Measurements from ENCODE around the gene MBD2.
"Not testable (repeated sequence)": the region's sequence is repeated elsewhere in the genome, so short reads cannot be mapped to it uniquely, and the experiment has no call there.

Gene MBD2

DNA sequence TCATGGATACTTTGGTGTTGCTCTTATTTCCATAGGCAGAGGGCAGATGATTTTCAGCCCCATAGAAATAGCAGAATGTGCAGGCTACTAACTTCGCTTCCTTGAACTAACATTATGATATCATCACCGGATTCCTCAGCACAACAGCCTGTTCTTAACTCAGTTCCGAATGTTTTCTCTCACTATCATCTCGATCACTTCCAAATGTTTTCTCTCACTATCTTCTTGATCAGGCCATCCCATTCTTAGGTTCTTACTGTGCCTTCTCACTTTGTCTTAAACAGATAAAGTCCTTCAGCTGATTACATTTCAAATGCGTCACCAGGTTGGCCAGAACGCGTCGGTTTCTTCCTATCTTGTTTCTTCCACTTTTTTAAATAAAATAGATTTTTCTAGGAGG is 11.4 kb upstream of the MBD2 start:
- DNase-seq, result no peak

DNA sequence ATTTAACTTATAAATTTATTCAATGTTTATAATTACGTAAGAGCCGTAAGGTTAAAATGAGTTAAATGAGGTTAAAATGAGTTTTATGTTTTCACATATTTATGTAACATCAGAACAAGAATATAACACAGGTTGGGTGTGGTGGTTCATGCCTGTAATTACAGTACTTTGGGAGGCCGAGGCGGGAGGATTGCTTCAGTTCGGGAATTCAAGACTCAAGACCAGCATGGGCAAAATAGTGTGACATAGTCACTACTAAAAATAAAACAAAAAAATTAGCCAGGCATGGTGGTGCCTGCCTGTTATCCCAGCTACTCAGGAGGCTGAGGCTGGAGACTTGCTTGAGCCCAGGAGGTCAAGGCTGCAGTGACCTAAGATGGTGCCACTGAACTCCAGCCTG is 9.3 kb upstream of the MBD2 start:
- no peak for DNase-seq

- DNase-seq, result no peak
Measured at GRCh38 chr18:54233228-54233625, 8.8 kb upstream of the MBD2 start.

DNA sequence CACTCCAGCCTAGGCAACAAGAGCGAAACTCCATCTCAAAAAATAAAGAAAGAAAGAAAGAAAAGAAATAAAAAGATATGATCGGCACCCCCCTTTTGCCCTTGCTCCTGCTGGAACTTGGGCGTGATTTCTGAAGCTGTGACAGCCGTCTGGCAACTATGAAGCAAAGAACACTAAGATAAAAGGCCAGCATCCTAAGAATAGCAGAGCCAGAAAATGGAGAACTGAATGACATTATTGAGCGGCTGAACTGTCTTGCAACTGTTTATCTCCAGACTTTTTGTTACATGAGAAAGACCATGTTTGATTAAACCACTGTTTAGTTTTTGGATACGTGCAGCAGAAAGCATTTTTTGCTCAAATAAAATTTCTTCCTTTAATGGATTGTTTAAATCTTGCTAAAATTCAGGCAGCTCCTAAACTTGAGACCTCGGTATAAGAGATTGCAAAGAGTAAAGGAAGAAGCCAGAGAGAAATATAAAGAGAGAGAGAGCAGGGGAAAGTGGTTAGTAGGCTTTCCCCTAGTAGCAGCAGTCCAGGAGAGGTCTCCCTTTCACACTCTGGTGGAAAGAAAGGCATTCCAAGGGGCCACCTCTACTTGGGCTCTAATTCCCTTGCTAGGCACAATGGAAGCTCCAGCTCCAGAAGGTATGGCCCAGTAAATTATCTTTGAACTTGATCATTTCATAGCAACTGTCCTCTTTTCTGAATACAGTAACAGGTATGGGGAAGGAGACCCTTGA is 8.2 kb upstream of the MBD2 start:
- DNase-seq, result no peak

- DNase-seq, result no peak
Measured at GRCh38 chr18:54229421-54230059, 5.1 kb upstream of the MBD2 start.

DNA sequence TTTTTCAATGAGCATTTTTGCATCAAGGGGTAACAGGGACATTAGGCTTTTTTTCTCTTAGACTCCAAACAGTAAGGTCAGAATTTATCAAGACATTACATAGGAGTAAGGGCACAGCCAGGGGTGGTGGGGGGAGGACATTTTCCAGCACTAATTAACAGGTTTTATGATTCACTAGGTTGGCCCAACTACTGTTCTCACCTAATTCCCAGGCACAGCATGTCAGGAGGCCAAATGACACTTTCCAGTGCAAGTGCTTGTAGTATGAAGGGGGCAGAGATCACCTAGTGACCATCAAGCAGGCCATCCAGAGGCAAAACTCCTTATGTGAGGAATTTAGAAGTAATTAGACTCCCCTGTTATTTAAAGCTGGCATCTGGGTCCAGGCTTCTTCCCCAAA is 3.9 kb upstream of the MBD2 start:
- no peak for DNase-seq

- peak; percentile 21 to 28 for DNase-seq
Measured at GRCh38 chr18:54223568-54224241, 764 bp downstream of the MBD2 start.

DNA sequence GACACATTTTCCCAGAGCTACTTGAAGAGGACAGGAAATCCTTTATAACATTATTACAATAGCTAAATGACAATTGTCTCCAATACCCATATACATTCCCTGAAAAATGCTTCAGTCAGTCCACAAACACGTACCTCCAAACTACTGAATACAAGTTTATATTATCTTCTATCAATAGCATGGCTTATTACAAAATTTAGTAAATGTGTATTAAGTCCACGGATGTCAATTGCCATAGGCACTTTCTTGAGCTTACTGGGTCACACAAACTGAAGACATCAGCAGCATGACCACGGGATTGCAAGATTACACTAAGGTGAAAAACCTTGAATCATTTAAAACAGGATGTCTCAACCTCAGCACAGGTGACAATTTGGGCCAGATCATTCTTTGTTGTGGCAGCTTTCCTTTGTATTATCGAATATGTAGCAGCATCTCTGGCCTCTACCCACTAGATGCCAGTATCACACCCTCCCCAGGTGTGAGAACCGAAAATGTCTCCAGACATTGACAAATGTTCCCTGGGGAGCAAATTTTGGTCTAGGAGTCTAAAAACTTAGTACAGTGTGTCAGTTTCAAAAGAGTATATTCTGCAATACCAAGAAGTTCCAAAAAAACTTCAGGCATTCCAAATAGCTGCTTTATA is 1.4 kb downstream of the MBD2 start:
- DNase-seq, result no peak

- DNase-seq, result no peak
Measured at GRCh38 chr18:54220406-54220805, 4.1 kb downstream of the MBD2 start.

DNA sequence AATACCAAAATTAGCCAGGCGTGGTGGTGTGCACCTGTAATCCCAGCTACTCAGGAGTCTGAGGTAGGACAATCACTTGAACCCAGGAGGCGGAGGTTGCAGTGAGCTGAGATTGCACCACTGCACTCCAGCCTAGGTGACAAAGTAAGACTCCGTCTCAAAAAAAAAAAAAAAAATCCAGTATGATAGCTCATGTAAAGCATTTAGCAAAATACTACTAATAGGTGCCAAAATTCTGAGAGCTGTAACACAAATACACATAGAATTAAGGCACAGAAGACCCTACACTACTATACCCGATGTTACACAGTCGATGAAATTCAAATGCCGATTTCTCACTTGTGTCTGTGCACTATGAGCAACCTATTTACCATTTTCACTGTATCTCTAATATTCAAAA is 5.7 kb downstream of the MBD2 start:
- not testable (repeated sequence) for DNase-seq

- no peak for DNase-seq
Measured at GRCh38 chr18:54218299-54218698, 6.2 kb downstream of the MBD2 start.

- DNase-seq, result no peak
Measured at GRCh38 chr18:54217624-54218023, 6.8 kb downstream of the MBD2 start.

- DNase-seq, result no peak
Measured at GRCh38 chr18:54215069-54215468, 9.4 kb downstream of the MBD2 start.

DNA sequence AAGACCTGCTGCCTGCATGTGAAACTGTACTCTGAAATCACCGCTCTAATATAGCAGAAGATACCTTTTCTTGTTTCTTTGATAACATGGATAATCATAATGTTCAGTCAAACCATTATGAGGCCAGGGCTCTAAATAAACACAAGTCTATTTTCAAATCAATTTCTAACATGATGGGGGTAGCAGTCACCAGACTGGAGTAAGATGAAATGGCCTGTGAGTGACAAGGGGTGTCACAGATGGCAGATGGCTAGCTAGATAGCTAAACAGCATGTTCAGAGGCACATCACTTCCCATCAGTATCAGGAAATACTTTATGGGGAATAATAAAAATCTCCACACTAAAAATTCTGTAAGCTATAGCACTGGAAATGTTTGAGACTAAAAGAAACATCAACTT is 14.0 kb downstream of the MBD2 start:
- DNase-seq, result no peak

DNA sequence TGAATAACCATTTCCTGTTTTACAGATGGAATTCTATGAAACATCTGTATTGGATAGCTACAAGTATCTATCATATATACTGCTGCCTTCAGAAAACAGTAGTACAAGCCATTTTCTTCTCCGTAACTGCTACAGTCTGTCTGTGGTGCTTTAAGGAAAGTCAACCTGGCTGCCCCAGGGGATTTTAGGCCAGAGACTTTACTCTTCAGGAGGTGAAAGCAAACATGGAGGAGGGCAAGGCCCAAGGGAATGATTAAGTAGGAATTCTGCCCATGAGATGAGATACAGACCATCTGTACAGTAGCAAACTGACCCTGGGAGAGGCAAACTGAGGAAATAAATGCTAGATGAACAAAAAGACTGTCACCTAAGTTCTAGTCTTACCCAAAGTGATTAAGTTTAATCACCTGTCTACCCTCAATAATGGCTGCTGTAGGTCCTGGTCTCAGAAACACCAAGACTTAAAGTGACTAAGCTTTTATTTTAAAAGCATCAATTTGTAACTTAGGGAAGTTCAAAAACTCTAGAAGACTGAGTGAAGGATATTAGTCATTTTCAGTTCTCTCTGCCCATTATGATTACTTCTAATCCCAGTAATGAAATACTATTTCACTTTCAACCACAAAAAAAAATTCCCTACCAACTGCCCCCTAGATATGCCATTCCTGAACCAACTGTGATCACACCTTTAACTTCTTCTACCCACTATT is 14.8 kb downstream of the MBD2 start:
- DNase-seq, result no peak

DNA sequence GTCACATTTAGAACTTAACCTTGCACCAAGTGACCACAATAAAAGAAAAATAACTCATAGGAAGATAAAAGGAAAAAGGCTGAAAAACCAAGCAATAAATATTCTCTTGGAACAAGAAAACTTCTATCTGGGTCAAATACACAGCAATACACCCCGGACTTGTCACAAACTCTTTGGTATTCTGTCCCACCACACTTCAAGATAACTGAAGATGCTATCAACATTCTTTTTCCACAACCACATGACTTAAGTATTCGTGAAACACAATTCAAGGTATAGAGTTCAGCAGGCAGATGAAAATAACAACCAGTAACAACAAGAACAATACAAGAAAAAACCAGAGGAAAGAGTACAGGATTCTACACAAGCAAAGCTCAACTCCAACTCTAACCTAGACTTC is 18.0 kb downstream of the MBD2 start:
- DNase-seq, result no peak

DNA sequence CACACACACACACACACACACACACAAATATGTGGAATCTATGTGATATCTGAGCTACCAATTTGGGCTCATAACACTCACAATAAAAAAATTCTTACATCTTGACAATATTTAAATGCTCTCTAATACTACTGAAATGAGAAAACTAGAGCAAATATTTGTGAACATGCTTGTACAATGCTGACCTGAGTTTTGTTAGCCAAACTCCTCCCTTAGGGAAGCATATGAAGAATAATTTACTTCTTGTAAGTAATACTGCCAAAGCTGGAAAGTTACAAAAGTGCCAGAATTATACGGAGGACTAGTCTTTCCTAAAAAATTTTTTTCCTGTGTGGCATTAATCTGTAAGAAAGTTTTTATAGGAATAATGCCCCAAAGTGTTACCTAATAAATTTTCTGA is 18.5 kb downstream of the MBD2 start:
- DNase-seq, result no peak

GRCh38 chr18:54205448-54205847 is 19.0 kb downstream of the MBD2 start:
- not testable (repeated sequence) for DNase-seq

- no peak for DNase-seq
Measured at GRCh38 chr18:54204883-54205282, 19.6 kb downstream of the MBD2 start.

- no peak for DNase-seq
Measured at GRCh38 chr18:54203914-54204313, 20.6 kb downstream of the MBD2 start.

DNA sequence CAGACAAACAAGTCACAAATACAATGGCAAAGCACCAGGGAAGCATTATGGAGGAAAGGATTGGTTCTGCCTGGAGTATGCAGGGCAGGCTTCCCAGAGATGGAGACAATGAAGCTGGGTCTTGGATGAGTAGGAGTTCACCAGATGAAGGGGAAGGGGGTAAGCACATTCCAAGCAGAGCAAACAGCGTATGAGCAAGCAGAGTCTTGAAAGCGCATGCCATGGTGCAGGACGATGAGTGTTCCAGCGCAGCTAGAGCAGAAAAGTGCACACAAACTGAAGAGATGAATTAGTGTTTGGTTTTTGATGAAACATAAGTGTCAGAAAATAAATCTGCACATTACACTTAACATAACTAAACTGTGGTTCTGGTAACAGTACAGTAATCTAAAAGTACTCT is 21.6 kb downstream of the MBD2 start:
- no peak for DNase-seq

- no peak for DNase-seq
Measured at GRCh38 chr18:54197747-54198411, 26.6 kb downstream of the MBD2 start.

- DNase-seq, result no peak
Measured at GRCh38 chr18:54193786-54194185, 30.7 kb downstream of the MBD2 start.
